Measurements from ENCODE around the gene HTT.

DNA sequence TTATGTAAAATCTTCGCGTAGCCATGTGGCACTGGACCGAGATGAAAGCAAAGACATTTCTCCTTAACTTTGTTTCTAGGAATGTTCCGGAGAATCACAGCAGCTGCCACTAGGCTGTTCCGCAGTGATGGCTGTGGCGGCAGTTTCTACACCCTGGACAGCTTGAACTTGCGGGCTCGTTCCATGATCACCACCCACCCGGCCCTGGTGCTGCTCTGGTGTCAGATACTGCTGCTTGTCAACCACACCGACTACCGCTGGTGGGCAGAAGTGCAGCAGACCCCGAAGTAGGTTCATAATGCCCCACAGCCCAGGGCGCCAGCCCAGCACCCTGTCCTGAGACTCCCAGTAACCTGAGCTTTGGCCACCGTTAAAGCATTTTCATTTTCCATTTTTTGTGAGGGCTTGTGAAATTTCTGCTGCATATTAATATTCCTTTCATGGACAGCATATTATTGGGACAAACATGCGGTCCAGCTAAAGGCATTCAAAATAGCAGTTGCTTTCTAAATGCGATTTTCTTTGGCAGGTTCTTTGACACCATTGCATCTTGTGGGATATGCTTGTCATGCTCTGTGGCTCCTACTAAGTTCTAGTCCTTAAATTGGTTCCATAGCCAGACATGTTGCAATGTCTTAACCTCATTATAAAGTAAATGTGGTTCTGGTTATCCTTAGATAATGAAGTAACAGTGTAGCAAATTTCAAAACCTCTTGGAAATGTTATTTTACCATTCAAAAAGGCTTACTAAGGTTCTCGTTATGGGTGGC lies 125.4 kb downstream of the HTT start:
- TF ChIP-seq CTCF (IDR thresholded peaks at IDR 0.05; ENCODE audit: low read depth, low read length, poor library complexity, severe bottlenecking) = no peak
- TF ChIP-seq EZH2phosphoT487 (IDR thresholded peaks at IDR 0.05; ENCODE audit: borderline replicate concordance, low read length) = no peak
